AG04449 (cell line): ENCODE data around the gene GRB10.

Experiments
- CTCF ChIA-PET: fragments of 350-600 bp; formaldehyde crosslinking; extraction: SDS; loops from one replicate; lab custom pipeline; 2021; ENCODE audit warnings: antibody characterized with exemption; lab: Yijun Ruan, JAX
- POLR2A ChIA-PET: fragments of 400-600, 350-600 bp; formaldehyde crosslinking; extraction: SDS; loops from one replicate; lab custom pipeline; 2020; ENCODE audit warnings: antibody characterized with exemption, inconsistent platforms; lab: Yijun Ruan, JAX
- DNase-seq: peaks from one replicate; pipeline ENCODE4 v3.0.0-alpha.2; 2010; ENCODE audit warnings: low read depth, low spot score
- H3K4me3 ChIP-seq: 2 replicates; pipeline ENCODE4 v1.5.1; 2011; ENCODE audit warnings: low read depth, mild to moderate bottlenecking, control low read depth, low read length
- CTCF ChIP-seq: IDR thresholded peaks from one replicate; pipeline ENCODE4 v1.5.1; 2011; ENCODE audit warnings: mild to moderate bottlenecking, moderate library complexity, low read length, control low read depth, inconsistent platforms; ENCODE audit not compliant: insufficient read depth; ENCODE audit errors: missing control alignments

GRB10 gene

GRCh38 chr7:50644586-50644985 is 138.1 kb downstream of the GRB10 start:
- POLR2A ChIA-PET = no interaction called here

GRCh38 chr7:50644114-50644513 is 138.6 kb downstream of the GRB10 start:
- no peak for TF ChIP-seq CTCF
- POLR2A ChIA-PET = no interaction called here
- no peak overlapping the region for H3K4me3 ChIP-seq
- no peak for DNase-seq
- CTCF ChIA-PET = interaction anchor here (2.0 kb wide), 1 partner anchor 11 kb away, joined by 11 read pairs; no protein-coding TSS in a partner anchor

More at GRCh38 chr7:50644586-50644985, 138.1 kb downstream of the GRB10 start:
- no peak overlapping the region for H3K4me3 ChIP-seq
- no peak for DNase-seq
- CTCF ChIA-PET = interaction anchor here (1.0 to 2.0 kb wide), 2 partner anchors 11 to 12 kb away, joined by 4 to 11 read pairs; no protein-coding TSS in a partner anchor
- no peak for TF ChIP-seq CTCF

- ChIA-PET POLR2A (no interaction called here), CTCF (interaction anchor here (1.3 to 1.7 kb wide), 2 partner anchors 9 to 173 kb away, joined by 3 to 15 read pairs; no protein-coding TSS in a partner anchor)
- no peak for DNase-seq
- H3K4me3 ChIP-seq = no peak overlapping the region
- TF ChIP-seq CTCF = no peak
These were observed 141.0 kb downstream of the GRB10 start for GRCh38 chr7:50641442-50642405.

- ChIA-PET POLR2A (no interaction called here), CTCF (interaction anchor here (1.3 to 1.7 kb wide), 2 partner anchors 8 to 172 kb away, joined by 3 to 15 read pairs; no protein-coding TSS in a partner anchor)
- no peak for DNase-seq
- no peak for TF ChIP-seq CTCF
- no peak overlapping the region for H3K4me3 ChIP-seq
These were observed 141.9 kb downstream of the GRB10 start for GRCh38 chr7:50640779-50641178.

- CTCF ChIA-PET = interaction anchor here (1.7 kb wide), 1 partner anchor 8 kb away, joined by 15 read pairs; no protein-coding TSS in a partner anchor
- H3K4me3 ChIP-seq = no peak overlapping the region
- POLR2A ChIA-PET = no interaction called here
- DNase-seq = no peak
- no peak for TF ChIP-seq CTCF
These were observed 142.4 kb downstream of the GRB10 start for GRCh38 chr7:50640256-50640655.
